GM06990 (cell line): Measurements from ENCODE around the gene CDC20.

Source experiments
- DNase-seq: peaks from one replicate; pipeline ENCODE4 v3.0.0-alpha.2; 2011; ENCODE audit not compliant: insufficient read length; ENCODE audit errors: extremely low read depth
- H3K27me3 ChIP-seq: replicated peaks from 2 replicates; pipeline ENCODE4 v1.6.0; 2011; ENCODE audit warnings: low read length; ENCODE audit not compliant: control insufficient read depth, insufficient read depth
- H3K36me3 ChIP-seq: 2 replicates; pipeline ENCODE4 v1.5.1; 2011; ENCODE audit warnings: low read length; ENCODE audit not compliant: control insufficient read depth, insufficient read depth
- H3K4me3 ChIP-seq: replicated peaks from 2 replicates; pipeline ENCODE4 v1.5.1; 2011; ENCODE audit warnings: low read depth, mild to moderate bottlenecking, control low read depth, low read length
- CTCF ChIP-seq: IDR thresholded peaks from 2 replicates; pipeline ENCODE4 v1.5.1; 2011; ENCODE audit warnings: low read length, control low read depth, mild to moderate bottlenecking, inconsistent platforms; ENCODE audit not compliant: insufficient read depth, poor library complexity, severe bottlenecking

The CDC20 gene

GRCh38 chr1:43363283-43363934 is 4.6 kb downstream of the CDC20 start:
- DNase-seq, result no peak
- H3K4me3 ChIP-seq, result no peak overlapping the region
- TF ChIP-seq CTCF, result no peak
- no peaks in the 10 kb centered on the region for H3K27me3 ChIP-seq
- H3K36me3 ChIP-seq, result peaks cover 42% of the 10 kb centered on the region

GRCh38 chr1:43363935-43364525 is 5.2 kb downstream of the CDC20 start:
- Histone ChIP-seq H3K4me3 (no peak overlapping the region), H3K27me3 (no peaks in the 10 kb centered on the region), H3K36me3 (peaks cover 42% of the 10 kb centered on the region)
- no peak for DNase-seq
- no peak for TF ChIP-seq CTCF

GRCh38 chr1:43365678-43366077 is 6.9 kb downstream of the CDC20 start:
- Histone ChIP-seq H3K4me3 (peak overlapping the region; percentile 98), H3K27me3 (no peaks in the 10 kb centered on the region), H3K36me3 (peaks cover 34% of the 10 kb centered on the region)
- TF ChIP-seq CTCF, result no peak
- no peak for DNase-seq

GRCh38 chr1:43366179-43366578 is 7.4 kb downstream of the CDC20 start:
- TF ChIP-seq CTCF, result no peak
- DNase-seq, result no peak
- peaks cover 29% of the 10 kb centered on the region for H3K36me3 ChIP-seq
- H3K27me3 ChIP-seq, result no peaks in the 10 kb centered on the region
- peak overlapping the region; percentile 98 for H3K4me3 ChIP-seq

- peak overlapping the region; percentile 98 for H3K4me3 ChIP-seq
- DNase-seq, result no peak
- no peak for TF ChIP-seq CTCF
These were observed 7.8 kb downstream of the CDC20 start for GRCh38 chr1:43366601-43367025.

More at GRCh38 chr1:43366601-43367025, 7.8 kb downstream of the CDC20 start:
- H3K36me3 ChIP-seq, result peaks cover 29% of the 10 kb centered on the region
- H3K27me3 ChIP-seq, result no peaks in the 10 kb centered on the region
